Endodermal cell (in vitro differentiated cells): ENCODE data around the gene NSL1. TPM values are rescaled to one million over a fixed set of nuclear protein-coding genes. Genes with fewer than 3 reads are reported as not detected.

ENCODE experiments used
- DNase-seq: peaks from one replicate; pipeline ENCODE4 v3.0.0-alpha.2; 2017
- H3K27ac ChIP-seq: 2 replicates; pipeline ENCODE4 v1.5.1; 2013; ENCODE audit warnings: mild to moderate bottlenecking, low read depth, low read length, moderate library complexity
- H3K27me3 ChIP-seq: 2 replicates; pipeline ENCODE4 v1.6.1; 2013; ENCODE audit warnings: mild to moderate bottlenecking, low read length, moderate library complexity; ENCODE audit not compliant: insufficient read depth, control insufficient read depth, poor library complexity, severe bottlenecking
- H3K36me3 ChIP-seq: 2 replicates; pipeline ENCODE4 v1.7.0; 2013; ENCODE audit warnings: mild to moderate bottlenecking, low read length, moderate library complexity; ENCODE audit not compliant: control insufficient read depth, insufficient read depth
- H3K4me1 ChIP-seq: one replicate; pipeline ENCODE4 v1.7.0; 2013; ENCODE audit warnings: low read length; ENCODE audit not compliant: control insufficient read depth, insufficient read depth
- H3K4me3 ChIP-seq: 2 replicates; pipeline ENCODE4 v1.5.1; 2013; ENCODE audit warnings: mild to moderate bottlenecking, low read length, moderate library complexity
- H3K9ac ChIP-seq: 2 replicates; pipeline ENCODE4 v1.6.1; 2013; ENCODE audit warnings: mild to moderate bottlenecking, low read length, moderate library complexity; ENCODE audit not compliant: poor library complexity, severe bottlenecking; ENCODE audit errors: extremely low read depth
- H3K9me3 ChIP-seq: 2 replicates; pipeline ENCODE4 v1.6.1; 2013; ENCODE audit warnings: mild to moderate bottlenecking, low read length, moderate library complexity; ENCODE audit not compliant: control insufficient read depth
- H3K27ac Mint-ChIP-seq: 2 replicates; pipeline ENCODE4 v1.8.0; 2020; ENCODE audit warnings: mixed read lengths
- H3K27me3 Mint-ChIP-seq: 2 replicates; pipeline ENCODE4 v1.8.0; 2021; ENCODE audit warnings: mild to moderate bottlenecking, mixed read lengths; ENCODE audit not compliant: insufficient read depth
- H3K36me3 Mint-ChIP-seq: 2 replicates; pipeline ENCODE4 v1.8.0; 2020; ENCODE audit warnings: low read depth, mixed read lengths
- H3K4me1 Mint-ChIP-seq: 2 replicates; pipeline ENCODE4 v1.8.0; 2020; ENCODE audit warnings: mixed read lengths
- H3K4me3 Mint-ChIP-seq: 2 replicates; pipeline ENCODE4 v1.8.0; 2020; ENCODE audit warnings: mild to moderate bottlenecking, moderate library complexity, mixed read lengths
- H3K9me3 Mint-ChIP-seq: 2 replicates; pipeline ENCODE4 v1.8.0; 2020; ENCODE audit warnings: mild to moderate bottlenecking, mixed read lengths
- WGBS, 2 experiments: methylation state at CpG; one replicate each; pipeline versions ENCODE4 v1.1.5 to v1.1.7; 2013; ENCODE audit warnings: missing lambda C conversion rate in 2 of 2, mixed read lengths in 1 of 2; ENCODE audit not compliant: insufficient coverage in 1 of 2, insufficient read length in 1 of 2; 5-methylcytosine and 5-hydroxymethylcytosine counted together
- total RNA-seq, 2 donors: library from RNA; stranded (reverse); fragmentation: NEBNext Ultra II Directional in 1 of 2; extraction: Animal tissue kit (Norgen Biotek cat#: 25700) in 1 of 2; gene quantifications; 2 replicates in 1 of 2; 3 replicates in 1 of 2; pipeline ENCODE4 v1.2.1, GENCODE V29; 2021
- TF ChIP-seq, protein P1 (sequence below): fragments of 200-600 bp; sonication (generic); conservative IDR thresholded peaks from 2 replicates; pipeline ENCODE4 v1.5.0; 2021; ENCODE audit warnings: antibody characterized with exemption, mild to moderate bottlenecking

NSL1 gene
- total RNA-seq, 2 donors from 2014 or later: 47.6 to 57.7 TPM

- no peak overlapping the region for H3K4me3 ChIP-seq
- H3K36me3 ChIP-seq: no peaks in the 10 kb centered on the region
- TF ChIP-seq, protein P1, sequence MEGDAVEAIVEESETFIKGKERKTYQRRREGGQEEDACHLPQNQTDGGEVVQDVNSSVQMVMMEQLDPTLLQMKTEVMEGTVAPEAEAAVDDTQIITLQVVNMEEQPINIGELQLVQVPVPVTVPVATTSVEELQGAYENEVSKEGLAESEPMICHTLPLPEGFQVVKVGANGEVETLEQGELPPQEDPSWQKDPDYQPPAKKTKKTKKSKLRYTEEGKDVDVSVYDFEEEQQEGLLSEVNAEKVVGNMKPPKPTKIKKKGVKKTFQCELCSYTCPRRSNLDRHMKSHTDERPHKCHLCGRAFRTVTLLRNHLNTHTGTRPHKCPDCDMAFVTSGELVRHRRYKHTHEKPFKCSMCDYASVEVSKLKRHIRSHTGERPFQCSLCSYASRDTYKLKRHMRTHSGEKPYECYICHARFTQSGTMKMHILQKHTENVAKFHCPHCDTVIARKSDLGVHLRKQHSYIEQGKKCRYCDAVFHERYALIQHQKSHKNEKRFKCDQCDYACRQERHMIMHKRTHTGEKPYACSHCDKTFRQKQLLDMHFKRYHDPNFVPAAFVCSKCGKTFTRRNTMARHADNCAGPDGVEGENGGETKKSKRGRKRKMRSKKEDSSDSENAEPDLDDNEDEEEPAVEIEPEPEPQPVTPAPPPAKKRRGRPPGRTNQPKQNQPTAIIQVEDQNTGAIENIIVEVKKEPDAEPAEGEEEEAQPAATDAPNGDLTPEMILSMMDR: no peak
- H3K4me1 Mint-ChIP-seq: peaks cover 3% of the 10 kb centered on the region
- H3K27me3 Mint-ChIP-seq: peaks cover 4% of the 10 kb centered on the region
- no peaks in the 10 kb centered on the region for H3K9me3 Mint-ChIP-seq
- peak; percentile 33 for DNase-seq
- no peaks in the 10 kb centered on the region for H3K36me3 Mint-ChIP-seq
- no peak overlapping the region for H3K4me3 Mint-ChIP-seq
- H3K4me1 ChIP-seq: no peaks in the 10 kb centered on the region
- H3K9me3 ChIP-seq: no peaks in the 10 kb centered on the region
- H3K9ac ChIP-seq: no peak overlapping the region
- no peak overlapping the region for H3K27ac ChIP-seq
- WGBS, 2 experiments: 95 to 96% methylated on average over 2 to 7 of the region's 7 CpGs
- H3K27ac Mint-ChIP-seq: no peak overlapping the region
- no peaks in the 10 kb centered on the region for H3K27me3 ChIP-seq
Observed at GRCh38 chr1:212688341-212689047, 103.1 kb downstream of the NSL1 start.

DNA sequence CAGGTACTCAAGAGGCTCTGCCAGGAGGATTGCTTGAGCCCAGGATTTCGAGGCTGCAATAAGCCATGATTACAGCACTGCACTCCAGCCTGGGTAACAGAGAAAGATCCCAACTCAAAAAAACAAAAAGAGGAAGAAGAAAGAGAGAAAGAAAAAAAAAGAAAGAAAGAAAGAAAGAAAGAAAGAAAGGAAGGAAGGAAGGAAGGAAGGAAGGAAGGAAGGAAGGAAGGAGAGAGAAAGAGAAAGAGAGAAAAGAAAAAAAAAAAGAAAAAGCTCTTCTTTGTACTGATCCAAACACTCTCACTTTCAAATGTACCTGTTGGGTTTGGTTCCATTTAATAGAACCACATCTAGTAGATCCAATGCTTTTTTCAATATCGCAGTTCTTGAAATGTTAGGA lies 103.8 kb downstream of the NSL1 start:
- H3K36me3 ChIP-seq: no peaks in the 10 kb centered on the region
- Mint-ChIP-seq H3K4me1 (peaks cover 3% of the 10 kb centered on the region), H3K27me3 (peaks cover 6% of the 10 kb centered on the region), H3K9me3 (no peaks in the 10 kb centered on the region), H3K36me3 (no peaks in the 10 kb centered on the region), H3K4me3 (no peak overlapping the region), H3K27ac (no peak overlapping the region)
- DNase-seq: no peak
- H3K27ac ChIP-seq: no peak overlapping the region
- H3K27me3 ChIP-seq: no peaks in the 10 kb centered on the region
- H3K9ac ChIP-seq: no peak overlapping the region
- H3K4me1 ChIP-seq: no peaks in the 10 kb centered on the region
- TF ChIP-seq, protein P1: no peak
- H3K4me3 ChIP-seq: no peak overlapping the region
- 93 to 100% methylated on average over 2 of the region's 2 CpGs for WGBS, 2 experiments
- H3K9me3 ChIP-seq: no peaks in the 10 kb centered on the region

GRCh38 chr1:212686591-212686990 lies 105.0 kb downstream of the NSL1 start:
- 92 to 95% methylated on average over 5 to 11 of the region's 11 CpGs for WGBS, 2 experiments
- Histone ChIP-seq H3K9me3 (no peaks in the 10 kb centered on the region), H3K4me3 (no peak overlapping the region), H3K27me3 (no peaks in the 10 kb centered on the region), H3K27ac (no peak overlapping the region), H3K36me3 (no peaks in the 10 kb centered on the region), H3K4me1 (no peaks in the 10 kb centered on the region), H3K9ac (no peak overlapping the region)
- peaks cover 7% of the 10 kb centered on the region for H3K4me1 Mint-ChIP-seq
- TF ChIP-seq, protein P1: no peak
- H3K27me3 Mint-ChIP-seq: peaks cover 6% of the 10 kb centered on the region
- DNase-seq: peak; percentile 31
- H3K9me3 Mint-ChIP-seq: no peaks in the 10 kb centered on the region
- no peak overlapping the region for H3K4me3 Mint-ChIP-seq
- no peak overlapping the region for H3K27ac Mint-ChIP-seq
- H3K36me3 Mint-ChIP-seq: no peaks in the 10 kb centered on the region
